HPDE6-E6E7 (cell line): ENCODE data around the gene MARS1.
"Not testable (repeated sequence)": the region's sequence is repeated elsewhere in the genome, so short reads cannot be mapped to it uniquely, and the experiment has no call there.

Source experiments
- DNase-seq: peaks from one replicate; pipeline ENCODE4 v3.0.0; 2011; ENCODE audit warnings: missing footprints; ENCODE audit errors: extremely low spot score

The MARS1 gene

DNA sequence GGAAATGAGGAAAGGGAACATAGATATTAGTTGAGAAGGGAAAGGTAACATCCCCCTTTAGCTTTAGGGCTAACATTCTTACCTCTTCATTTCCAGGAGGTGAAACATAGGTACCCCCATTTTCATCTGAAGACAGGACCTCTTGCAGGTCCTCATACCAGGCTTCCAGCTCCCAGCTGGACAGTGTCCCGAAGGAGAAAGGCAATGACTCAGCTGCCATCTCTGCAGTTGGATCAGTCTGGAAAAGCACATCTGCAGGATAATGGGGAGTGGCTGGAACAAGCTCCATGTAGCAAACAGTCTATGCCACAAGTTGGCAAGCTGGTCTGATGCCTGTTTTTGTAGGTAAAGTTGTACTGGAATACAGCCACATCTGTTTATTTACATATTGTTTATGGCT is 29.3 kb downstream of the MARS1 start:
- DNase-seq: no peak

DNA sequence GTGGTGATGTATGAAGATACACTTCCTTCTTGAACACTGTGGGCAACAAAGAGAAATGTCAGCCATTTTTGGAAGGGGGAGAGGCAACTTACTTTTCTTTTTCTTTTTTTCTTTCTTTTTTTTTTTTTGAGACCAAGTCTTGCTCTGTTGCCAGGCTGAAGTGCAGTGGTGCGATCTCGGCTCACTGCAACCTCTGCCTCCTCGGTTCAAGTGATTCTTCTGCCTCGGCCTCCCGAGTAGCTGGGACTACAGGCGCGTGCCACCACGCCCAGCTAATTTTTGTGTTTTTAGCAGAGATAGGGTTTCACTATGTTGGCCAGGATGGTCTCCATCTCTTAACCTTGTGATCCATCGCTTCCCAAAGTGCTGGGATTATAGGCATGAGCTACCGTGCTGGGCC is 29.9 kb downstream of the MARS1 start:
- not testable (repeated sequence) for DNase-seq

DNA sequence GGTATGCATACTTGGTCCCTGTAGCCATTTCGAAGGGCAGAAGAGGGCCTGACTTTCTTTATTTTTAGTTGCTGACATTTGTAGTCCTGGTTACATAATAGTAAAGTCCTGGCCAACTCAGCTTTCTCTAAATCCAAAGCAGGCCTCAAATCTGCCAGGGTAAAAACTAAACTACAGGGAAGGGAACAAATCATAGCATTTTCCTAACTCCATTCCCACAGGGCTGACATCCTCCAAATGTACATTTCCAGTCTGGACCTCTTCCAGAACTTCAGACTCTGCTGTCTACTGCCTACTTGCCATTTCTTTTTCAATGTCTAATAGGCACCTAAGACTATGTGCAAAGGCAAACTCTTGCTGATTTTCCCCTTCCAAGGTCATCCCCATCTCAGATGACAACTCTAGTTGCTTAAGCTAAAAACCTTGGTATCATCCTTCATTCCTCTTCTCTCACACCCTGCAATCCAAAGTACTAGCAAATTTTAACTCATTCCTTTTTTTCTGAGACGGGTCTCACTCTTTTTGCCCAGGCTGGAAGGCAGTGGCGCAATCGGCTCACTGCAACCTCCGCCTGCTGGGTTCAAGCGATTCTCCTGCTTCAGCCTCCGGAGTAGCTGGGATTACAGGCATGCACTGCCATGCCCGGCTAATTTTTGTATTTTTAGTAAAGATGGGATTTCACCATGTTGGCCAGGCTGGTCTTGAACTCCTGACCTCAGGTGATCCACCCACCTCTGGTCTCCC is 30.5 kb downstream of the MARS1 start:
- no peak for DNase-seq

DNA sequence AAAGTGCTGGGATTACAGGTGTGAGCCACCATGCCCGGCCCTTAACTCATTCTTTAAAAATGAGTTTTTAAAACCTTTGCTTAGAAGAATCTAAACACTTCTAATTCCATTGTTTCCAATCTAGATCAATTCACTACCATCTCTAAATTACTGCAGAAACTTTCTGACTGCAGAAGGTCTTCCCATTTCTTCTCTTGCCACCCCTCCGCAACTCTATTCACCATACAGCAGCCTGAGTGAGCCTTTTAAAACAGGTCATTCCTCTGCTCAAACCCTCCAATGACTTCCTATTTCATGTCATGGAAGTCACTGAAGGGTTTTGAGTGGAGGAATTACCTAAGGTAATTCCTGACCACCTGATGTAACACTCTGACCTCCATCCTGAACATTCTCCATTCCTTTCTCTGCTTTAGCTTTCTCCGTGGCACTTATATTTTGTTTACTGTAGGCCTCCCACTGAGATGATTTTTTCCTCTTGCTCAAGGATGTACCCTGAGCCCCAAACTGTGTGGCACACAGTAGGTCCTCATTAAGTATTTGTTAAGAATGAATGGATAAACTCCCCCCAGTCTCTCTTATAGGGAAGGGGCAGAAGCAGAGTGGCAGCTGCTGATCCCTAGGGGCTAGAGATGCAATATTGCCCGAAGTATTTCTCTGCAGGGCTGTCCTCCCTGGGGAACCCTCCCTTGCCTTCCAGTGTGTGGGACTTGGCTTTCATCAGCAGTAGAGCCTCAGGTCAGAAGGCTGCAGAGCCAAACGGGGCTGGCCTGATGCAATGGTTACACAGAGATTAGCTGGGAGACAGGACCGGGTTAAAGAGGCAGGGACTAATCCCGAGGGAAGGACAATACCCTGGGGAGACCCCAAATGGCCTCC is 31.3 kb downstream of the MARS1 start:
- DNase-seq: no peak

DNA sequence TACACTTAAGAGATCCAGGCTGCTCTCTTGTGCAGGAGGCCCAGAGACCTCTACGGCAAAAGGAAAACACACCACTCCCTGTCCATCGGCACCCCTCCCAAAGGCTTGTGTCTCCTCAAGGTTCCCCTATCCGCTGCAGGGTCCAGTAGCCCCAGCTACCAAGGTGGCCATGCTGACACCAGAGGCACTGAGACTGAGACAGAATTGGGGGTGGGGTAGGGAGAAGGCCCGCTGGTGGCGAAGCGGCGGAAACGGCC is 31.9 kb downstream of the MARS1 start:
- DNase-seq: no peak

DNA sequence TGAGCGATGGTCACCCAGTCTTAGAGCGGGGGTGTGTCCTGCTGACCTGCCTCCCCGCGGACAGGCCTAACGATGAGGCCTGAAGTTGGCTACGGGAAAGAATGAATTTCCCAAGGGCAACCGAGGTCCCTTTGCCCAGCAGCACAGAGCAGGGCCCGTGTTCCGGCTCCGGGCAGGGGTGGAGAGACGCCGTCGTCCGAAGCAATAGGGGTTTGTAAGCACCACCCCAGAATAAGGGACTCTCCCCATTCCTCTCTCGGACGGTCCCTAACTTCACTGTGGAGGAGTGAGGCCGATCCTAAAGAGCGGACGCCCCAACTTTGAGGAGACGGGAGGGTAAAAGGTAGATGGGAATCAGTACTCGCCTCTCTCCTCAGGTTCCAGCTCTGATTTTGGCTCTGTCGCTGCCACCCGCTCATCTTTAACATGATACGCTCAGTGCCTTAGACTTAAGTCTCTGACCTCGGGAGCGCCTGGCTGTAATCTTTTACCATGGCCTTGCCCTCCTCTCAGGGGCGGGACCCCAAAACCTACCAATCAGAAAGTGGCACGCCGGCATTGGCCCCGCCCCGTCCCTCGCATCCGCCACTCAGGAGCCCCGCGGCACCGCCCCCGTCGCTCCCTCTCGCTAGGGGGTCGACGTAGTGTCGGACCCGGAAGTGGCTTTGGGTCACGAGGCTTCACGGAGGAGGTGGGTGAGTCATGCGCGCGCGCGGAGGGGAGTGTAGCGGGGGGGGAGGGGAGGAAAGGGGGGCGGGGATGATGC is 32.4 kb downstream of the MARS1 start, which contains the start of gene DDIT3:
DDIT3 (minus strand) TSS at position 462 of the 766 bp plus-strand sequence. CDS start 3,108 bp downstream, outside the sequence.
- DNase-seq: peak; percentile 88

DNA sequence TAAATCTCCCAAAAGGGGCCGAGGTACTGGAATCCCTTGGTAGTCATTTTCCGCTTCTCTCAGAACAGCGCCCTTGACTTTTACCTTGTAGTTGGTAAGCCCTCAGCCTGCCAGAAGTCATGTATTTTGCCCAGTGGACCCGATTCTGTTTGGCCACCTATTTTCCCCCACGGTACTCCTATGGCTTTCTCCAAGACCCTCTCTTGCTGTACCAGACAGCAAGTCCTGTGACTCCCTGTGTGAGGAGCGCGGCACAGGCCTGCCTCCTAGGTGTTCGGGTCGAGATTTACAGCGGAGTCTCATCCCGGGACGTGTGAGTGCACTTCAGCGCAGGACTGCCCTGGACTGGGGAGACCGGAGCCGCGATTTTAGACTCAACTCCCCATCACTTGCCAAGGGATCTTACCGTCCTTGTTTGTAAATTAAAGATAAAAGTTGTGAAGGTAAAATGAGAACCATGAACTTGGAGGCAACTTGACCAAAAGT is 33.7 kb downstream of the MARS1 start:
- no peak for DNase-seq

DNA sequence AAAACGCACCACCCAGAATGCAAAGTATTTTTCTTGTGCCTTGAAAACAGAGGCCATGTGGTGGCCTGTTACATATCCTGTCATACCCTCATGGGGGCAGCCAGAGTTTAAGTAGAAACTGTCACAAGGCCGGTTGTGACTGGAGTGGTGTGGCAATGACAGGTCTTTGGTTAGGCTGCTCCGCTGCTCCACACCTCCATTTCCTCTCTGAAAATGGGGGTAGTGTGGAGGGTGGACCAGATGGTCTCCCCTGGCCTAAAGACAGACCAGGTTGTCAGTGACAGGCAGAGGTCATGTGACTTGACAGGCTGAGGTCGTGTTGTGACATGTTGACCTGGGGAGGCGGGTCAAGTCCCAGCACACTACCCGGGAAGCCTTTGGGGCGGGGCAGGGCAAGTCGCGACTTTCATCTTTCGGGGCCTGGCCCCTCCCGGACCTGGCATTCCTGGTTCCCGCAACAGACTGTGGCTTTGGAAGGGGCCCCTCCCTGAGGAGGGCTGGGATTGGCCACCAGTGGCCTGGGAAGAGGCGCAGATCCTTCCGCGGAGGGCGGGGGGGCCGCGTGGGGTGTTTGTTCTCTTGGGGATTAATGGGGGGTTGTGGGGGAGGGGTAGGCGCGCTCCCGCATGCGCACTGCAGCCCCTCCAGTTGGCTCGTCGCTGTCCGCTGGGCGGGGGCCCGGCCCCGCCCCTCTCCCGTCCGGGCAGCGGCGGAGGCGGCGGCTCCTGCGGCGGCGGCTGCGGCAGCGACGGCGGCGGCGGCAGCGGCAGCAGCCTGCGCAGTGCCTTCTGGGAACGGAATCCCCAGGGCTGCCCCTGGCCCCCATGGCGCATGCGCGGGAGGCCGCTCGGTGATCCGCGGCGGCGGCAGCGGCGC is 34.4 kb downstream of the MARS1 start, which contains the start of gene MBD6:
MBD6 (plus strand) TSS at position 814 of the 876 bp plus-strand sequence. CDS start 1,480 bp downstream, outside the sequence.
- peak; percentile 96 for DNase-seq

DNA sequence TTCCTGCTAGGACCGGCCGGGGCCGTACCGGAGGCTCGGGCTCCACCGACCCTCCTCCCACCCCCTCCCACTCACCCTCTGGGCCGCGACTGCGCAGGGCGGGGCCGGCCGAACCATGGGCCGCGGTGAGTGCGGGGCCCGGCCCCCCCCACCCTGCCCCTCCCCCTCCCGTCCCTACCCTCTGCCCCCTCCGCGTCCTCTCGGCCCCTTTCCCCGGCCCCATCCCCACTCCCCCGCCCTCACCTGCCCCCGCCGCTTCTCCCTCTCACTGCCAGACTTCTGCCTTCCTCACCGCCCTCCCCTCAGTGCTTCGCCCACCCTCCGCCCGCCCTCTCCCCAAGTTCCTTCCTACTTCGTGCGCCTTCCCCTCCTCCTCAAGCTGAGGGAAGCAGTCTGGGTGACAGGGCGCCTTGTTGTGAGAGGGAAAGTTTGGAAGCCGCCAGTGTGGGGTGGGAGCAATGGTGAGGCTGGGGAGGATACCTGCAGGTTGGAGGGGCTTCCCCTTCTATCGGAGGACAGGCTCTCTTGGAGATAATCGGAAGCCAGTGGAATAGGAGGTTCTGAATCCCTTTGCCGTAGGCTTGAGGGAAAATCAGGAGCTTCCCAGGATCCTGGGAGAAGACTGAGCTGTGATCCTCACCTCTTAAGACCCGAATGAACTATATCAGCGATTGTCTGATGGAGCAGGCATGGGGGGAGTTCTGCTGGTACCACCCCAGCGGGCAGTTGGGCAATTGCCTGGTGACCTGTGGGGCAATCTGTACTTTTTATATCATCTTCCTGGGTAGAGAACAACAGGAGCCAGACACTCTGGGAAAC is 35.2 kb downstream of the MARS1 start:
- DNase-seq: no peak

DNA sequence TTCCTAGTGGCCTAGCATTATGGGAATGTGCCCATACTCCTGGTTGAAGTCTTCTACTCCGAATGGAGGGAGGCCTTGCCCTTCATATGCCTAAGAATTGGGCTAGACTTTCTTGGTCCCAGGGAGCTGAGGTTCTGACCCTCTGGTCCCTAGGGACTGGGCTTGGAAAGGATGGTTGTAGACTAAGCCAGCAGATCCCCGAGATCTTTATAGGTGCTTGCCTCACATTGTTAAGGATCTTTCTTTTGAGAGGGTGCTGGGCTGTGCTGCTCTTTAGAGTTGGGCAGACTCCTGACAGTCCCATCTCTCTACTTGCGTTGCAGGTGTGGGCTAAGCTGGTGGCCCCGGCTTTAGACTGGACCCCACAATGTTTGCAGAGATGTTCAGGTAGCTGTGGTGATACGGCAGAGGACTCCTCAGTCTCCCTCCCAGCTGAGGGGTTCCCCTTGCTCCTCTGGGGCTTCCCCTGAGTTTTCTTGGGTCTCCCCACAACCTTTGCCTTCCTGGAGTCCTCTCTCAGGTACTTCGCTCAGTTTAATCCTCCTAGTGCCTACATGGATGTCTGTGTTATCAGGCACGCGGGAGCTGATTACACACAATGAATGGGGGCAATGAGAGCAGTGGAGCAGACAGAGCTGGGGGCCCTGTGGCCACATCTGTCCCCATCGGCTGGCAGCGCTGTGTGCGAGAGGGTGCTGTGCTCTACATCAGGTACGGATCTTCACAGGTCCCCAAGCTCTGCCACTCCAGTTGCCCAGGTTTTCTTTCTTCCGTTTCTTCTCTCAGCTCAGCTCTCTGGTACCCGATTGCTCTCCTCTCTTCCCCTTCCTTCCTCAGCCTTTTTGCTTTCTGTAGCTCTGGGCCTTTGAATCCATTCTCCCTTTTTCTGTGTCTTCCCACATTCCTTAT is 36.1 kb downstream of the MARS1 start:
- DNase-seq: no peak

DNA sequence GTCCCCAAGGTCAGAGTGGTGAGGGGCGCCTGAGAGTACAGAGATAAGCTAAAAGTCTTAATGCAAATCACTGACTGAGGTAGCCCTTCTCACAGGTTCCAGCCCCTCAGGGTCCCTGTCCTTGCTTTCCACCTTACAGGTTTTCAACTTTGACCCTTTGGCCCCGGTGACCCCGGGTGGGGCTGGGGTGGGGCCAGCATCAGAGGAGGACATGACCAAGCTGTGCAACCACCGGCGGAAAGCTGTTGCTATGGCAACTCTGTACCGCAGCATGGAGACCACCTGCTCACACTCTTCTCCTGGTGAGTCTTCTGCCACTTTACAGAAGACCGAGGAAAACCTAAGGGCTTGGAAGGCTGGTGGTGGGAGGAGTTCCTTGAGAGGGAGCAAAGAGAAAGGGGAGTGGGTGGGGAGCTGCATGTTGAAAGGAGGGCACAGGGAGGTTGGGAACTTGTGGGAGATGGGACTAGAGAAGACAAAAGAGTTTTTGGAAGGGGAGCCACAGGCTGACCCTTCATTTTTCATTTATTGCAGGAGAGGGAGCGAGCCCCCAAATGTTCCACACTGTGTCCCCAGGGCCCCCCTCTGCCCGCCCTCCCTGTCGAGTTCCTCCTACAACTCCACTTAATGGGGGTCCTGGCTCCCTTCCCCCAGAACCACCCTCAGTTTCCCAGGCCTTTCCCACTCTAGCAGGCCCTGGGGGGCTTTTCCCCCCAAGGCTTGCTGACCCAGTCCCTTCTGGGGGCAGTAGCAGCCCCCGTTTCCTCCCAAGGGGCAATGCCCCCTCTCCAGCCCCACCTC is 37.1 kb downstream of the MARS1 start:
- DNase-seq: no peak

DNA sequence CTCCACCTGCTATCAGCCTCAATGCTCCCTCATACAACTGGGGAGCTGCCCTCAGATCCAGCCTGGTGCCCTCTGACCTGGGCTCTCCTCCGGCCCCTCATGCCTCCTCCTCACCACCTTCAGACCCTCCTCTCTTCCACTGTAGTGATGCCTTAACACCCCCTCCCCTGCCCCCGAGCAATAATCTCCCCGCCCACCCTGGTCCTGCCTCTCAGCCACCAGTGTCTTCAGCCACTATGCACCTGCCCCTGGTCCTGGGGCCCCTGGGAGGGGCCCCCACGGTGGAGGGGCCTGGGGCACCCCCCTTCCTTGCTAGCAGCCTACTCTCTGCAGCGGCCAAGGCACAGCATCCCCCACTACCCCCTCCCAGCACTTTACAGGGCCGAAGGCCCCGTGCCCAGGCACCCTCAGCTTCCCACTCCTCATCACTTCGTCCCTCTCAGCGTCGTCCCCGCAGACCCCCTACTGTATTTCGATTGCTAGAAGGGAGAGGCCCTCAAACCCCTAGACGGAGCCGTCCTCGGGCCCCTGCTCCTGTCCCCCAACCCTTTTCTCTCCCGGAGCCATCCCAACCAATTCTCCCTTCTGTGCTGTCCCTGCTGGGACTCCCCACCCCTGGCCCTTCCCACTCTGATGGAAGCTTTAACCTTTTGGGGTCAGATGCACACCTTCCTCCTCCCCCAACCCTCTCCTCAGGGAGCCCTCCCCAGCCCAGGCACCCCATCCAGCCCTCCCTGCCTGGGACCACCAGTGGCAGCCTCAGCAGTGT is 37.9 kb downstream of the MARS1 start:
- no peak for DNase-seq

DNA sequence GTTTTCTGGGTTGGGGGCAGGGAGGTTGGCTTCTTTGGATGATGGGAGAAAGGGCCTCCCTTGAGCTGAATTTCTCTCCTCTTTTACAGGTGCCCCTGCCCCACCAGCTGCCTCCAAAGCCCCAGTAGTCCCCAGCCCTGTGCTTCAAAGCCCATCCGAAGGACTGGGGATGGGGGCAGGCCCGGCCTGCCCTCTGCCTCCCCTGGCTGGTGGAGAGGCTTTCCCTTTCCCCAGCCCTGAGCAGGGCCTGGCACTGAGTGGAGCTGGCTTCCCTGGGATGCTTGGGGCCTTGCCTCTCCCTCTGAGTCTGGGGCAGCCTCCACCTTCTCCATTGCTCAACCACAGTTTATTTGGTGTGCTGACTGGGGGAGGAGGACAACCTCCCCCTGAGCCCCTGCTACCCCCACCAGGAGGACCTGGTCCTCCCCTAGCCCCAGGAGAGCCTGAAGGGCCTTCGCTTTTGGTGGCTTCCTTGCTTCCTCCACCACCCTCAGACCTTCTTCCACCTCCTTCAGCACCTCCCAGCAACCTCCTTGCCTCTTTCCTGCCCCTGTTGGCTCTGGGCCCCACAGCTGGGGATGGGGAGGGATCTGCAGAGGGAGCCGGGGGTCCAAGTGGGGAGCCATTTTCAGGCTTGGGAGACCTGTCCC is 38.7 kb downstream of the MARS1 start:
- no peak for DNase-seq

DNA sequence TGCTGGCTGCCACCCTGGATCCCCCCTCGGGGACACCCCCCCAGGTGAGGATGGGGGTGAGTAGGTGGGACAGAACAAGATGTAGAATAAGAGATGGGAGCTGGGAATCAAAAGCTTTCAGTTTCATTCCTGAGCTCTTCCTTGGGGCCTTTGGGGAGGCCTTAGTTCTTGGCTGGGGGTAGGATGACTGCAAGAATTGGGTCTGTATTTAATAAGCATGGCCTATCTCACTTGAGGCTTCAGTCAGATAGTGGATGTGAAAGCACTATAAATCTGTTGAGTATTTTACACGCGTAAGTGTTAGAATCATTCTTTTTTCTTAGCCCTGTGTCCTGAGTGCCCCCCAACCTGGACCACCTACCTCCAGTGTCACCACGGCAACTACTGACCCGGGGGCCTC is 39.3 kb downstream of the MARS1 start:
- DNase-seq: no peak

DNA sequence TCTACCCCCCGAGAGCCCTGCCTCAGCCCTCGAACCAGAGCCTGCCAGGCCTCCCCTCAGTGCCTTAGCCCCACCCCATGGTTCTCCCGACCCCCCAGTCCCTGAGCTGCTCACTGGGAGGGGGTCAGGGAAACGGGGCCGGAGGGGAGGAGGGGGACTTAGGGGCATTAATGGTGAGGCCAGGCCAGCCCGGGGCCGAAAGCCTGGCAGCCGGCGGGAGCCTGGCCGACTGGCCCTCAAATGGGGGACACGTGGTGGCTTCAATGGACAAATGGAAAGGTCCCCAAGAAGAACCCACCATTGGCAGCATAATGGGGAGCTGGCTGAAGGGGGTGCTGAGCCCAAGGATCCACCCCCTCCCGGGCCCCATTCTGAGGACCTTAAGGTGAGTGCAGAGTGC is 40.3 kb downstream of the MARS1 start:
- DNase-seq: no peak

DNA sequence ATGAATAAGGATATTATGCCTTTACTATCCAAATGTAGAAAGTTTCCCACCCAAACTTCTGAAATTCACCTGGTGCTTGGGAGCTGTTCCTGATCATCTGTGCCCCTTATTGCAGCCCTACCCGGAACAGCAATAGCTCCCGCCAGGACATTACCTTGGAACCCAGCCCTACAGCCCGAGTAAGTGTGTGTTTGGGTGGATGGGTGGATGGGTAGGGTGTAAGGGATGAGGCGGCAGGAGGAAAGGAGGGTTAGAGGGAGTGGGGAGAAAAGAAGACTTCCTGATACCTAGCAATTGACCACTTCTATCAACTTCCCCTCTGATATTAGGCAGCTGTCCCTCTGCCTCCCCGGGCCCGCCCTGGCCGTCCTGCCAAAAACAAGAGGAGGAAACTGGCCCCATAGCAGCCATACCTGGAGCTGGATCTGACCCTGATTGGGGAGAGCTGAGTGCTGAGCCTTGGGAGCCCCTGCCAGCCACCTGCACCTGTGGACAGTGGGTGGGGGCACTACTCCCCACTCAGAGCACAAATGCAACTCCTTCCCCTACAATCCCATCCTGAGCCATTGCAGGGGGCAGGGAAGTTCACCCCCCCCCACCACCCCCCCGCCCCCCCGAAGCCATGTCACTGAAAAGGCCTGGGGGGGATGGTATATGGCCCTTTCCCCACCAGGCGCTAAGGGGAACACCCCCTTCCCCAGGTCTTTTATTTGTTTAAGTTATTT is 41.1 kb downstream of the MARS1 start:
- no peak for DNase-seq
